ENCODE data around the gene FAM117A.

The FAM117A gene

DNA sequence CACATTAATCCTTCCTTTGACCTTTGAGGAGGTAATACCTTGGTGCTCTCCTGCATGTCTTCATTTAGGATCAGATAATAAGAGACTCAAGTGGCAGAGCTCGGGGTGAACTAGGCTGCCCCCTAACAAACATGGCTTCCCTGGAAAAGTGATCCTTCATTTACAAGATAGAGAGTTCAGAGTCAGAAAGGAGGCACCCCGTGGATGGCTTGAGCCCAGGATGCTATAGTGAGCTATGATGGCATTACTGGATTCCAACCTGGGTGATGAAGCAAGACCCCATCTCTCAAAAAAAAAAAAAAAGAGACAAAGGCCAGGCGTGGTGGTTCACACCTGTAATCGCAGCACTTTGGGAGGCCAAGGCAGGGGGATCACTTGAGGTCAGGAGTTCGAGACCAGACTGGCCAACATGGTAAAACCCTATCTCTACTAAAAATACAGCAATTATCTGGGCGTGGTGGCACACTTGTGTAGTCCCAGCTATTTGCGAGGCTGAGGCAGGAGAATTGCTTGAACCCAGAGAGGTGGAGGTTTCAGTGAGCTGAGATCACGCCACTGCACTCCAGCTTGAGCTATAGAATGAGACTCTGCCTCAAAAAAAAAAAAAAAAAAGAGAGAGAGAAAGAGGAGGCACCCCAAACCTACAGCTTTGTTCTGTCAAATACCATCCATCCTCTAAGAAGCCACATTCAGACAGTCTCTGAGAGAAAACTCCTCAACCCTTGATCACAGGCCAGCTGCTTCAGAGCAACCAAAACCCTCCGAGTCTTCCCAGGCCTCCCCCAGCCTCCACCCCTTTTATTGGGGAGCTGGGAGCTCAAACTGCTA, 7.4 kb downstream of the FAM117A start:
- DNase-seq (ENCODE audit: low read depth): no peak
- TF ChIP-seq, protein P1, sequence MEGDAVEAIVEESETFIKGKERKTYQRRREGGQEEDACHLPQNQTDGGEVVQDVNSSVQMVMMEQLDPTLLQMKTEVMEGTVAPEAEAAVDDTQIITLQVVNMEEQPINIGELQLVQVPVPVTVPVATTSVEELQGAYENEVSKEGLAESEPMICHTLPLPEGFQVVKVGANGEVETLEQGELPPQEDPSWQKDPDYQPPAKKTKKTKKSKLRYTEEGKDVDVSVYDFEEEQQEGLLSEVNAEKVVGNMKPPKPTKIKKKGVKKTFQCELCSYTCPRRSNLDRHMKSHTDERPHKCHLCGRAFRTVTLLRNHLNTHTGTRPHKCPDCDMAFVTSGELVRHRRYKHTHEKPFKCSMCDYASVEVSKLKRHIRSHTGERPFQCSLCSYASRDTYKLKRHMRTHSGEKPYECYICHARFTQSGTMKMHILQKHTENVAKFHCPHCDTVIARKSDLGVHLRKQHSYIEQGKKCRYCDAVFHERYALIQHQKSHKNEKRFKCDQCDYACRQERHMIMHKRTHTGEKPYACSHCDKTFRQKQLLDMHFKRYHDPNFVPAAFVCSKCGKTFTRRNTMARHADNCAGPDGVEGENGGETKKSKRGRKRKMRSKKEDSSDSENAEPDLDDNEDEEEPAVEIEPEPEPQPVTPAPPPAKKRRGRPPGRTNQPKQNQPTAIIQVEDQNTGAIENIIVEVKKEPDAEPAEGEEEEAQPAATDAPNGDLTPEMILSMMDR (IDR thresholded peaks at IDR 0.05; ENCODE audit: control insufficient read depth, extremely low read depth, insufficient read depth): no peak
- no peak overlapping the region for H3K4me3 ChIP-seq (ENCODE audit: low read depth, low read length)

DNA sequence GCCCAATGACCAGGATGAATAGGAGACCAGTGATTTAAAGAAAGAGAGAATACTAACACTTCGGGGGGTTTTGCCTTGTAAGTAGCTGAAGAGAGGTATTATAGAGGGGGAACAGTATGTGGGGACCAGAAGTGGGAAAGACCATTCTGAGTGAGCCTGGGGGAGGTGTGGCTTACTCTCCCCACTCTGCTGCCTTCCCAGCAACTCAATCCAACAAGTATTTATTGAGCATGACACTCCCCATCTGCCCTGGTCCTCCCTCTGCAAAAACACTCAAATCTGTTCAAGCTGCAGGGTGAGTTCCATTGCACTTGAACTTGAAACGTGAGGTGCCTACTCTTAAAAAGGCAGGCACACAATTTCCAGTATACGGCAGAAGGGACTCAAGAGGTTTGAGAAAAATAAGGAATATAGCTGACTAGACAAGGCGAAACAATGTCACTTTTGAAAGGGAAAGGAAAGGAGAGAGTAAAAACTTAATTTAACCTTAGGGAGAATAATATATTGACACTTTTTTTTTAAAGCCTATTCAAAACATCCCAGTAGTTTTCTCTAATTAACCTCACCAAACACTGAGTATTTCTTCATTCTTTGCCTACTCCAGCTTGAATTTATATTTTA, 8.2 kb downstream of the FAM117A start:
- no peak for DNase-seq (ENCODE audit: low read depth)
- H3K4me3 ChIP-seq (ENCODE audit: low read depth, low read length): no peak overlapping the region
- TF ChIP-seq, protein P1 (IDR thresholded peaks at IDR 0.05; ENCODE audit: control insufficient read depth, extremely low read depth, insufficient read depth): no peak

DNA sequence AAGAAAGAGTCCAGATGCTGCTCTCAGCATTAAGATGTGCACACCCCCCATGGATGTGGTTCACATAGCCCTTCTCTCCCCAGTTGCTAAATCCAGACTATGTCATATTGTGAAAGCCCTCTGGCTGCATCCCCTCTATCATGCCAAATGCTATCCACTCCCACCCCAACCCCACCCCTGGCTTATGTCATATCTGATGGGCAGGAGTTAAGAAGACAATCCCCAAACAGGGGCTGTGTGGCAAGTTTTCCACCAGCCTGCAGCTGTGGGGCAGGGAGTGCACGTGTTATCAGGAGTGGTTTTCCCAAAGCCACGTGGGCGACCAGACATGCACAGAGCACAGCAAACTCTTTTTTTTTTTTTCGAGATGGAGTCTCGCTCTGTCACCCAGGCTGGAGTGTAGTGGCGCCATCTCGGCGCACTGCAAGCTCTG, 10.0 kb downstream of the FAM117A start:
- TF ChIP-seq, protein P1 (IDR thresholded peaks at IDR 0.05; ENCODE audit: control insufficient read depth, extremely low read depth, insufficient read depth): no peak
- no peak overlapping the region for H3K4me3 ChIP-seq (ENCODE audit: low read depth, low read length)
- DNase-seq (ENCODE audit: low read depth): no peak

DNA sequence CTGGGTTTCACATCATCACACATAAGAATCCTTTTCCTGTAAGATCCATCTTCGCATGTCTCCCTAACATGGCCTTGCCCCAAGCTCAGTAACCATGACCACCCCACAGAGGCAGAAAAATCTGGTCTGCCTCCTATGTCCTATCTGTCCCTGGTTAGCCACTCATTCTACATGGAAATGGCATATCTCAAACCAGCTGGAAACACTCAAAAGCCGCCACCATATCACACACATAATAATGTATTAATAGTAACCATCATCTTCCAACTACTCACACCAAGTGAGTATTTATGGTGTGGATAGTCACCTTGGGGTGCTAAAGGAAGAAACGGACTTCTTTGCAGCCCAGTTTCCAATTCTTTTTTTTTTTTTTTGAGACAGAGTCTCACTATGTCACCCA, 11.4 kb downstream of the FAM117A start:
- TF ChIP-seq, protein P1 (IDR thresholded peaks at IDR 0.05; ENCODE audit: control insufficient read depth, extremely low read depth, insufficient read depth): no peak
- no peak for DNase-seq (ENCODE audit: low read depth)

DNA sequence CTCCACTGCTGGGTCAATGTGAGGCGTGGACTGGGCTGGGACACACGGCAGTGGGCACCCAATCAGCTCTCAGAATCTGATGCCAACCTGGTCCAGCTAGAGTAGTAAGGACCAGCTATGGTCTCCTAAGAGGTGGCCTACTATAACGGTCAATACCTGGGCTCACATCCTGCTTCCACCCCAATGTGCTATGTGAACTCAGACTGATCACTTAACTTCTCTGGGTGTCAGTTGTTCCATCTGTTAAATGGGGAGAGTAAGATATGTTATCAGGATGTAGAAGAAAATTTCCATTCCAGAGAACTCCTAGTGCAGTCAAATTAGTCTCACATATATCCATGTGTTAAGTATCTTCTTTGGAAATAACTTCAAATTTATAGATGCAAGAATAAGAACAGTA, 14.2 kb downstream of the FAM117A start:
- TF ChIP-seq, protein P1 (IDR thresholded peaks at IDR 0.05; ENCODE audit: control insufficient read depth, extremely low read depth, insufficient read depth): no peak

More for the DNA sequence above, 11.4 kb downstream of the FAM117A start:
- H3K4me3 ChIP-seq (ENCODE audit: low read depth, low read length): no peak overlapping the region

DNA sequence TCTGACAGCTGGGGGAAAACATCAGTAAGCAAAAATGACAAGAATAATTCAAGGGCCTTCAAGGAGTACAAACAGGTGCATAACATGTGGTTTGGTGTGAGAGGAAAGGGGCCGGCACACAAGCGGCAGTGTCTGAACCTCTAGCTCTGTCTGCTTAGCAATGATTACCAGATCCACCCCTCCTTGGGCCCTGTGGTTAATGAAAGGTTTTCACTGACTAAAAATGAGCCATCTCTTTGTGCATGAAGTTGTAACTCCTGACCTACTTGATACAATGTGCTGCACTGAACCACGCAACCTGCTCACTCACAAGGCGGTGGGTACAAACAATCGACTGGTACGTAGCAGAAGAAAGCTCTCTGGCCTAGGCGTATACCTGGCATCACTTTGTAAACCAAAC, 15.1 kb downstream of the FAM117A start:
- H3K4me3 ChIP-seq (ENCODE audit: low read depth, low read length): no peak overlapping the region

More for the DNA sequence above, 14.2 kb downstream of the FAM117A start:
- H3K4me3 ChIP-seq (ENCODE audit: low read depth, low read length): no peak overlapping the region
- DNase-seq (ENCODE audit: low read depth): no peak

More for the DNA sequence above, 15.1 kb downstream of the FAM117A start:
- no peak for DNase-seq (ENCODE audit: low read depth)
- TF ChIP-seq, protein P1 (IDR thresholded peaks at IDR 0.05; ENCODE audit: control insufficient read depth, extremely low read depth, insufficient read depth): no peak

All from LNCaP clone FGC (cell line).